SH-SY5Y (cell line): ENCODE data around the gene NMU.

ENCODE experiments used
- GATA2 ChIP-seq: IDR thresholded peaks from 2 replicates; pipeline ENCODE4 v1.6.1; 2011; ENCODE audit warnings: mild to moderate bottlenecking, low read depth, low read length
- GATA3 ChIP-seq: IDR thresholded peaks from 2 replicates; pipeline ENCODE4 v1.6.1; 2011; ENCODE audit warnings: low read depth, mild to moderate bottlenecking, low read length, moderate library complexity

- TF ChIP-seq GATA3 (no peak), GATA2 (no peak)
Measured at GRCh38 chr4:55636656-55636999, 530 bp upstream of the NMU start.
